GM21528 (cell line): ENCODE measurements around the gene FBLN2.

Experiments used
- ATAC-seq: cut with Tn5 transposase; IDR thresholded peaks from one replicate; pipeline ENCODE4 v1.9.1; 2021; ENCODE audit warnings: mild to moderate bottlenecking, moderate library complexity; ENCODE audit not compliant: unreplicated experiment, low FRiP score

FBLN2 gene

DNA sequence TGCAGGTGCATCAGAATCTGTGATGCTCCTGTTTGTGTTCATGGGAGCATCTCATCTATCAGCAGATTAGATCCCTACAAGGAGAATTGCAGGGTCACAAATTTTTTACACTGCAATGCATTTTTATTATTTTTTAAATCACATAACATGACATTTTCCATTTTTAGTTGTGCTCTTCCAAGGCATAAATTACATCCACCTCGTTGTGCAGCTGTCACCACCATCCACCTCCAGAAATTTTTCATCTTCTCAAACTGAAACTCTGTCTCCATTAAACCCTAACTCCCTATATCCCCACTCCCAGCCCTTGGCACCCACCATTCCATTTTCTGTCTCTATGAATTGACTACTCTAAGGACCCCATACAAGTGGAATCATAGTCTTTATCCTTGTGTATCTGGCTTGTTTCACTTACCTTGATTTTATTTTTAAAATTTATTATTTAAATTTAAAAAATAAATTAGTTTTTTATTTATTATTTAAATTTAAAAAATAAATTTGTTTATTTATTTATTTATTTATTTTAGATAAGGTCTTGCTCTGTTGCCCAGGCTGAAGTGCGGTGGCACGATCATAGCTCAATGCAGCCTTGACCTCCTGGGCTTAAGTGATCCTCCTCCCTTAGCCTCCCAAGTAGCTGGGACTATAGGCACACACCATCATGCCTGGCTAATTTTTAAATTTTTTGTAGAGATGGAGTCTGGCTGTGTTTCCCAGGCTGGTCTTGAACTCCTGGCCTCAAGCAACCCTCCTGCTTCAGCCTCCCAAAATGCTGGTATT is 47.7 kb downstream of the FBLN2 start:
- ATAC-seq = no peak

GRCh38 chr3:13597661-13598060 is 48.7 kb downstream of the FBLN2 start:
- no peak for ATAC-seq

DNA sequence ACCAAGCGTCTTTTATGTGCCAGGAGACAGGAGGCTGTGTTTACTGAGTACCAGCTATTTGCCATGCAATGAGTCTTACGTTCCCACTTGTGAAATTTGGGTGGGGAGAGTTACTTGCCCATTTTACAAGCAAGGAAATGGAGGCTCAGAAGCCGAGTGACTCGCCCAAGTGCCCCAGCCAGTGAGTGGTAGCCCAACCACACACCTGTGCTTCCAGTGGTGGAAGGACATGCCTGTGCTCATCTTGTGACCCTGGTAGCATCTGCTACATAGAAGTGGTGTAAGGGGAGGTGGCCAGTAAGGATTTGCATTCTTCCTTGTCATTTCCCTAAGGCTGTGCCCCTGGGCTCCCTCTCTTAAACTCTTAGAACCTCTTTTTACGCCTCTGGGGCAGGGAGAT is 49.3 kb downstream of the FBLN2 start:
- no peak for ATAC-seq

DNA sequence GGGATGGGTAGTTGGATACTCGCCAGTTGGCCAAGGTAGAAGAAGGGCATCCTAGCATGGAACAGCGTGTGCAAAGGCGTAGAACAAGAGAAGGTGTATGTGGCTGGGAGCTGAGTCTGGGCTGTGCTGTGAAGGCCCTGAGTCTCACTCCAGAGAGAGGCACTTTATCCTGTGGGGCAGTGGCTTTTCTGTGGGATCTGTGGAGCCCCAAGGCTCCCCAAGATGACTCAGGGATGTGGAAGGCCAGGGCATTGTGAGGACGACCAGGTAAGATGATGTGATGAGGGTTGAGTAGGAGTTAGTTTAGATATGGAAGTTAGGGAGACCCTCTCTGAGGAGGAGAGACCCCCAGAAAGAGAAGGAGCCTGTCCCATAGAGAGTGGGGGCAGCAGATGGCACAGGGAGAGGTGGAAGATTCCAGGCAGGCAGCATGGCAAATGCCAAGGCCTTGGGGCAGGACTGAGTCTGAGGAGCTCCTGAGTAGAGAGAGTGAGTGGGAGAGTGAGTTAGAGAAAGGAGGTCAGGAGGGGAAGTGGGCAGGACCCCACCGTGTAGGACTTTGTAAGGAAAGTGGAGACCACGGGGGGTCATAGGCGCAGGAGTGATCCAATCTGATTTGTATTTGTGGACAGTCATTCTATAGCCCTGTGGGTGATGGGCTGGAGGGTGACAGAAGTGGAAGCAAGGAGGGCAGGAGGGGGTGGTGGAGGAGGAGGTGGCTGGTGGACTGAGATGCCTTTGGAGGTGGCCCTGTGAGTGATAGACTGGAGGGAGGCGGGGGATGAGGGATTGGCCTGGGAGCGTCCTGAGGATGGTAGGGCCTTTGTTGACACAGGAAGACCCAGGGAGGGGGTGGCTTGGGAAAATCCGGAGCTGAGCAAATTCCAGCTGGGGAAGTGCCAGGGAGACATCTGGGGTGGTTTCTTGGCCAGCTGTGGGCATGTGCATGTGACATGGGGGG is 50.3 kb downstream of the FBLN2 start:
- ATAC-seq = no peak

DNA sequence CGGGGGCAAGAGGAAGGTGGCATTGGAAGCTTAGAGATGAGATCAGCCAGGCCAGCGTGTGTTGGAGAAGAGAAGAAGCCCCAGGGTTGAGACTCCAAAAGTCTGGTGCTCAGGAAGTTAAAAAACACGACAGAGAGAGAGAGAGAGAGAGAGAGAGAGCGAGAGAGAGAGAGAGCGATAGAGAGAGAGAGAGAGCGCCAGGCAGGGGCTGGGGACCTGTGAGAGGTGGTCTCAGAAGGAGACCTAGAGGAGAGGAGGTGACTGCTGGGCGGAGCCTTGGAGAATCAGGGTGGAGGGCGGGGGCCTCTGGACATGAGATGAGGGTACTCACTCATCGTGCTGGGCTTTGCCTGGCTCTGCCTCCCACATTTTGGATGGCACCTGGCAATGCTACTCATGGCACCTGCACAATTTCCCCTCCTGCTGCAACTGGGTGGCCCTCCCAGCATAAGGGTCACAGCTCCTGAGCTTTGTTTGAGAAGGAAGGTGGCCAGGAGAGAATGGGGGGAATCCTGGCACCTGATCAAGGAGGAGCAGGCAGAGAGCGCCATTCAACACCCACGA is 51.0 kb downstream of the FBLN2 start:
- no peak for ATAC-seq

- no peak for ATAC-seq
Measured at GRCh38 chr3:13600950-13601691, 52.2 kb downstream of the FBLN2 start.

DNA sequence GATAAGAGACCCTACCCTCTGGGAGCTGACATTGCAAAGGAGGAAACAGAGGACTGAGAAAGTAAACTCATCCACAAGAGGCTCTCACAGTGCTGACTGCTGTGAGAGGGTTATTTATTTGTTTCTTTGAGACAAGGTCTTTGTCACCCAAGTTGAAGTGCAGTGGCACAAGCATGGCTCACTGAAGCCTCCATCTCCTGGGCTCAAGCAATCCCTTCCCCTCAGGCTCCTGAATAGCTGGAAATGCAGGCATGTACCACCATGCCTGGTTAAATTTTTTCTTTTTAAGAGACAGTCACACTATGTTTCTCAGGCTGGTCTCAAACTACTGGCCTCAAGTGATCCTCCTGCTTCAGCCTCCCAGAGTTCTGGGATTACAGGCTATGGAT is 52.8 kb downstream of the FBLN2 start:
- no peak for ATAC-seq

DNA sequence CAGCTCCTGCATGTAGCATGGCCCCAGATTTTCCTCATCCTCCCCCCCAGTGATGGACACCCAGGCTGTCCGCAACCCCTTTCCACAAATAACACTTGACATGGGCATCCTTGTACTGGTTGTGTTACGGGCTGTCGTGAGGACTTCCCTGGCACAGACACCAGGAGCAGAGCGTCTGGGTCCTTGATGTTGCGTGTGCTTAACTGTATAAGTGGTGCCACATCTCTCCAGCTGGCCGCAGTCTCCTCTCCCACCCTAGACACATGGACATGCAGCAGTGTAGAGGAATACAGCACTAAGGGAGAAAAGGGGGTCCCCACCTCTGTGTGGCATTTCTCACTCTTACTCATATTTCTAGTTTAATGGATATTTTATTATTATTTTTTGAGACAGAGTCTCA is 56.6 kb downstream of the FBLN2 start:
- no peak for ATAC-seq

- no peak for ATAC-seq
Measured at GRCh38 chr3:13607821-13608597, 59.1 kb downstream of the FBLN2 start.

- no peak for ATAC-seq
Measured at GRCh38 chr3:13608969-13609725, 60.2 kb downstream of the FBLN2 start.

DNA sequence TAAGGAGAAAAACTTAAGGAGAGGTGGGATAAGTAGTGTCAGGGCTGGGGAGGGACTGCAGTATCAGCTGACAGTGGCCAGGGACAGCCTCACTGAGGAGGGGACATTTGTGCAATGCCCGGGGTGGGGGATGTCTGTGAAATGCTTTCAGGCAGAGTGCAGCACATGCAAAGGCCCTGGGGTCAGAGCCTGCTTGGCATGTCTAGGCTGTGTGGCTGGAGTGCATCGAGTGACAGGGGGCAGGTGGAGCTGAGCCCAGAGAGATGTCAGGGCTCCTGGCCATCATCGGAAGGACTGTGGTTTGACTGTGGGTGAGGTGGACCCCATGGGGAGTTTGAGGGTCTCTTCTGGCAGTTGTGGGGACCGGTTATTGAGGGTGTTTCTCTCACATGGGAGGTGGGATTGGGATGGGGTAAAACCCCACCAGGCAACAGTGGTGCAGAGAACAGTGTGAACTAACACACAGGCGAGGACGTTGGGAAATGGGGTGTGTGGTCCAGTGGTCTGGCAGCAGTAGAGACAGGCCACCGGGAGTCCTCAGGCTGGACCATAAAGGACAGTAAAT is 61.2 kb downstream of the FBLN2 start:
- no peak for ATAC-seq

GRCh38 chr3:13611221-13611620 is 62.3 kb downstream of the FBLN2 start:
- no peak for ATAC-seq

- no peak for ATAC-seq
Measured at GRCh38 chr3:13612829-13613228, 63.9 kb downstream of the FBLN2 start.

DNA sequence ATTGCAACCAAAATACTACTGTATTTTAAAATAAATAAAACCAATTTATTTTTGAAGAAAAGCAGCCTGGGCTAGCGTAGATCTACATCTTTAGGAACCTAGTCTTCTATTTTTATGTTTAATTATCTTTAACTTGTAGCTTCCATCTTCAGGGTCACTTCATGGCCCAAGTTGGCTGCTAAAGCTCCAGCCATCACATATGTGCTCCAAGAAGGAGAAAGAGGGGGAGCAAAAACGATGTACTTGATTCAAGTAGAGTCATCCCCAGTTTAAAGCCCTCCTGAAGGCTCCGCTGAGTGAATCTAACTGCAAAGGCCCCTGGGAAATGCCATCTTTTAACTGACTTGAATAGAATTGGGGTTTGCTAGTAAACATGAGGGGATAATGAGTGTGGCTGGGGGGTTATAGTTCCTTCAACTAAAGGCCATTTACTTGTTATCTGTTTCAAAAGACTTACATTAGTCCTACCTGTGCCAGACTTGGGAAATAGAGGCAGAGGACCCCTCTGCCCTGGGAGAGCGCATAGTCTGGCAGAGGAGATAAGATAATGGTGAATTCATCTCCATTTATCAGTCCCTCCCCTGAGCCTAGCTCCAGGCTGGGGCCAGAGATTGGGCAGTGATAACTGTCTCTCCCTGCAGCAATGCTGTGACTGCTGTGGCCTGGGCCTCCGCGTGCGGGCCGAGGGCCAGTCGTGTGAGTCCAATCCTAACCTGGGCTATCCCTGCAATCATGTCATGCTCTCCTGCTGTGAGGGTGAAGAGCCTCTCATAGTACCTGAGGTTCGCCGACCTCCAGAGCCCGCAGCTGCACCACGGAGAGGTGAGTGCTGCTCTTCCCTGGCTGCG is 64.6 kb downstream of the FBLN2 start:
- ATAC-seq = no peak

- no peak for ATAC-seq
Measured at GRCh38 chr3:13614607-13615006, 65.7 kb downstream of the FBLN2 start.

DNA sequence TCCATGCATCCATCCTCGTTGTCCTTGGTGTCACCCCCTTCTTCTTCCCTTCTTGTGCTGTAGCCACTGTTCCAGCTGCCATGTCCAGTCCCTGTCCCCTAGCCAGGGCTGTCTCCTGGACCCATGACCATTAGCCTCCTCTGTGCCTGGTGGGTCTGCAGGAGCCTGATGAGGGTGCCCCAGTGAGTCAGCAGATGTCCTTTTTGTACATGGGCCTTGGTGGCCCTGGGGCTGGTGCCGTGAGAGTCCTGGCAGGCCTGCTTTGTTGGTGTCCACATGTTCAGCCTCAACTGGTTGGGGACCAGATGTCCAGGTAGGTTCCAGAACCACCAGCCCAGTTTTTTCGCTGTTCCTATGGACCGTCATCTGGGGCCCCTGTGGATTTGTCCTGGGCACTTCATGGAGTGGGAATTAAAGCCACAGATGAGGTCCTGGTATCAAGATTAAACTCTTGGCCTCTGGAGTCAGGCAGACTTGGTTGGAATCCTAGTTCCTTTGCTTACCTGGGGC is 66.1 kb downstream of the FBLN2 start:
- ATAC-seq = no peak

GRCh38 chr3:13616359-13616758 is 67.4 kb downstream of the FBLN2 start:
- no peak for ATAC-seq
